Hypothalamus (tissue), 51 donors: ENCODE results near the gene B3GAT2.

Experiments
- DNase-seq, 51 donors: peaks; one replicate each; lab custom pipeline; 2025; lab: John Stamatoyannopoulos, UW

B3GAT2 gene

DNA sequence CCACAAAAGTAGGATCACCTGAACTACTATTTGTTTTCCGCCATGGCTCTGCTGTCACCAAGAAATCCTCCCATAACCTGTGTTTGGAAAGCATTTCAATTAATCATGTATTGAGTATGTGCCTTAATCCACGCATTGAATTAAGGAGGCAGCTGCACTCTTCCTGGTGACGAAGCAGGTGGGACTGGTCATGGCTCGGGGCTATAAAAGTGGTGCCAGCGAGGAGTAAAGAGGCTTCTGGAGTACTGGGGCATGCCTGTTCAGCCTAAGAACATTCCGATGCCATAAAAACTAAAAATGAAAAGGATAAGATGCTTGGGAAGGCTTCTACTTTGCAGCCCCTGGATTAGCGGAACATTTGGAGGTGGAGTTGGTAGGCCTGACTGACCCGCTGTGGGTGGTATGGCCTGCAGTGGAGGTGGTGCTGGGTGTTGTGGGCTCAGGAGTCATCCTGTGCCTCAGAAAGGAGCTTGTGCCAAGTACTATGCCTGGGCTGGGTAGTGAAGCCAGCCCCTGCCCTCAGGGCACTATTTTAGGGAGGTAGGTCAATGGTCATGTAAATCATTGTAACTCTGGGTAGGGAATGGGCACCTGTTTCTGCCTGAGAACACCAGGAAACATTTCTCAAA is 110.5 kb downstream of the B3GAT2 start:
- no peak for DNase-seq

DNA sequence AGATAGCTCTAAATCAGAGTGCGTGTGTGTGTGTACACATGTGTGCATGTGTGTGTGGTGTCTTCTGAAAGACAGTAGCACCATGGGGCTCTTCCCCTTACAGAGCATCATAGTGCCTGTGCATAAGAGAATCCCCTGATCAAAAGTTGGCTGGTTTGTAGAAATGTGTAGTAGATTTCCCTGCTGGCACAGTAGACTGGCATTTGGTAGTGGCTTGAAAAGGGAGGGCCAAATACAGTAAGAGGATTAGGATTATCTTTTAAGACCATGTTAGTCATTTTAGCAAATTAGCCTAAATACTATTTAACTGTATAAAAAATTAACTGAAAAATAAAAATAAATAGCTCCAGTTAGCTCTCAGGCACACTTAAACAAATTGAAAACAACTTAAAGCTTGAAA is 112.6 kb downstream of the B3GAT2 start:
- no peak for DNase-seq

DNA sequence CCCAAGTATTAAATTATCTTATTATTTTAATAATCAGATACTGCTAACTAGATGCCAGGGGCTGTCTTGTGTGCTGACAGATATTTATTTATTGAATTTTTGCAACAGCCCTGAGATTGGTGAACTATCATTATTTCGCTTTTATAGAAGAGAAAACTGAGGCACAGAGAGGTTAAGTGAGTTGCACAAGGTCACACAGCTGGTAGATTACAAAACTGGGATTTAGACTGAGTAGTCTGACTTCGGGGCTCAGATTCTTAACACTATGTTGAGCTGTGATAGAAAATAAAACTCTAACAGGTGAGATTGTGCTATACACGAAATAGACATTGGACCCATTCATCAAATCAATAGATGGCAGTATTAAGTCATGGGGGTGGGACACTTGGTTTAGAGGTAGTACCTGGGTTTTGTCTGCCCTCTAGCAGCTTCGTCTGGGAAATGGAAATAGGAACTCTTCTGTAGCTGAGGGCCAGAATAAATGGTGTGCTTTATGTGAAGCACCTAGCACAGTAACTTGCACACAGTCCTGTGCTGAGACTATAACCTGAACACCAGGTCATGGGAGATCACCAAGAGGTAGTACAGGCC is 113.4 kb downstream of the B3GAT2 start:
- no peak for DNase-seq

DNA sequence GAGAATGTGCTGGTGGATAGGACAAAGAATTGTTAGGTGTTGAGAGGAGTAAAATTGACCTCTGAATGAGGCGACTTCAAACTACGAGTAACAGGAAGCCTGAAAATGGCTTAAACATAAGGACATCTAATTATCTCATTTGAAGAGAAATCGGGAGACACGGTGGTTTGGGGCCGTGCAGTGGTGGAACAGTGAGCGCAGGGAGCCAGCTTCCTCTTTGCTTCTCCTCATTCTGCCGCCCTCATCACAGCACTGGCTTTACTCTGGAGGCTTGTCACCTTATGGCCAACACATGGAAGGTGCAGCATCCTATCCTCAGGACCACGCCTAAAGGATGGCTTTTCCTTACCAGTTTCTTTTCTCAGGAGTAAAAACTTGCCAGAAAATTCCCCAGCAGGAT is 114.3 kb downstream of the B3GAT2 start:
- no peak for DNase-seq

DNA sequence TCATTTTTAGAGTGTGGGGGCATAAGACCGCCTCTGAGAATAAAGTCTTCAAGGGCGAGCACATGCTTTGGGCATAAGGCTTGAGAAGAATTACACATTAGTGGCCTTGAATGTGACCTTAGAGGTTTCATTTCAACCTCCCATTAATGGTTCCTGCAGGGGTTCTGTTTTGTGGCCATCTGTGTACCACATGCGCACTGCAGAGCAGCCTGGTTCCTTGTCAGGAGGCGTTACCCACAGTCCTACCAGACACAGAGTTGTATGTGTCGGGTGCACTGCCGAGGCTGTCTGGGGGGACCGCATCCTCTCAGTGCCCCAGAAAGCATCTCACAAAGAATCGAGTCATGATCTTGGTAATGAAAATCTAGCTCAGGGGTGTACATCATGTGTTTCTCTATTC is 115.7 kb downstream of the B3GAT2 start:
- no peak for DNase-seq

DNA sequence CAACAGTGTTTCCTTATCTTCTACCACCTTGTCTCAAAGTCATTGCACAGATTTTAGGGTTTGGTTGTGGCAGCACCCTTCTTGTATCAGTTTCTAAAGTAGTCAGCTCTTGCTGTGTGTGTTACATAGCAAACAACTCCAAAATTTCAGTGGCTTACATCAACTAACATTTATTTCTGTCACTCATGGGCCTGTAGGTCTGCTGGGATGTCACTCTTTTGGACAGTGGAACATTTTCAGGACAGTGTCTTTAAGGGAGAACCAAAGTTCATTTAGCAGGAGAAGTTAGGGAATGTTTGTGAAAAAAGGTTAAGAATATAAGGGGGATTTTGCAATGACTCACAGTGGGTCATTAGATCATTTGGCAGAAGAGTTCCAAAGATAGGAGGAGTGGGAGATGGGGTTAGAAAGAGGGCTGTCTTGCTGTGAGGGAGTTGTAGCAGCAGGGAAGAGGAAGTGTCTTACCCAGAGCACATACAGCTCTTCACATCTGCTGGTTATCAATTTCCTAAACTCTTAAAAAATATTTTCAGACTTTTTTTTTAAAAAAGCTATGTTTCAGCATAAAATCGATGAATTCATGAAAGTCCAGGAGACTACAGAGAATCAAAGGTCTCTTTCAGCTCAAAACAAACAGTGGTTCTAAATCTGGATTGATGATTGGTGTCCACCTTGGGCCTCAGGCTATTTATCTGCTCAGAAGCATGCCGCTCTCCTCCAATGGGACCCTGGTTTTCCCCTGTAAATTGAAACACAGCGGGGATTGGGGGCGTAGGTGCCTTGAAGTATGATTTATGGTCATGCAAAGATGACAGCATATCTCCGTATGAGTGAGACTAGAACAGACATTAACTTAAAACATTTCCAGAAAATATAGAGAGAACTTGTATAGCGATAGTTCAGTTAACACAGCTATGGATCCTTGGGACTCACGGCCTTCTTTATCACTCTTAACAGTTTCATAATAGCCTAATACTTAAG is 117.3 kb downstream of the B3GAT2 start:
- no peak for DNase-seq

DNA sequence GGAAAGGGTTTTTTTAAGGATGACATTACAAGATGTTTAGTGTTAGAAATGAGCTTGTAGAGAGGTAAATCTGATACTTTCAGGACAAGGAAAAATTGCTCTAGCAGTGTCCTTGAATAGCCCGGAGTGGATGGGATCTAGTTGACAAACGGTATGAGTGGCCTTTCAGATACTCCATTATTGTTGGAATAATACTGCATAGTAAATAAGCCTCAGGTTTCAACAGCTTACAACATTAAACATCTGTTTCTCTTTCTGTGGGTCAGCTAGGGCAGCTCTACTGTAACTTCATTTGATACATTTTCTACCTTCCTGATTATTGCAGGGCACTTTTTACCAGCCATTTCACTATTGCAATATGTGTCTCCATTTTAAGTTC is 118.0 kb downstream of the B3GAT2 start:
- DNase-seq = no peak

DNA sequence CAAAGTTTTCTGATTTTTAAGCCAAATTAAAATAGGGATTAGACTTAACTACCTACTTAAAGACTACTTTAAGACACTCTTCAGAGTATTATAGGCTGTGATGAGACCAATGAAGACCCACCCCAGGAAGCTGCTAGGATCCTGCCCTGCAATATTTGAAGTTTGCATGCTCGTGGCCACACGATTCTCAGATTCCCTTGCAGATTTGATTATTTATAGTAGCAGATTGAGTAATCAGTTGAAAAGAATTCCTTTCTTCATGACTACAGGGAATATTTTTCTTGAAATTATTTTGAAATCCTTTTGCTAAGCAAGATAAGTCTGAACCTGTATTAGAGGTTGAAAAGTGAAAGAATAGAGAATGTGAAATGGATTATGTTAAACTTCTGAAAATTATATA is 122.3 kb downstream of the B3GAT2 start:
- DNase-seq = no peak

DNA sequence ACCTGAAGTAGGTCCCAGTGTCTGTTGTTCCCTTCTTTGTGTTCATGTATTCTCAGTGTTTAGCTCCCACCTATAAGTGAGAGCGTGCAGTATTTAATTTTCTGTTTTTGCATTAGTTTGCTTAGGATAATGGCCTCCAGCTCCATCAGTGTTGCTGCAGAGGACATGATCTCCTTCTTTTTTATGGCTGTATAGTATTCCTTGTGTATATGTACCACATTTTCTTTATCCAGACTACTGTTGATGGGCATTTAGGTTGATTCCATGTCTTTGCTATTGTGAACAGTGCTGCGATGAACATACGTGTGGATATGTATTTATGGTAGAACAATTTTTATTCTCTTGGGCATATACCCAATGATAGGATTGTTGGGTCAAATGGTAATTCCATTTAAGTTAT is 125.4 kb downstream of the B3GAT2 start:
- no peak for DNase-seq

DNA sequence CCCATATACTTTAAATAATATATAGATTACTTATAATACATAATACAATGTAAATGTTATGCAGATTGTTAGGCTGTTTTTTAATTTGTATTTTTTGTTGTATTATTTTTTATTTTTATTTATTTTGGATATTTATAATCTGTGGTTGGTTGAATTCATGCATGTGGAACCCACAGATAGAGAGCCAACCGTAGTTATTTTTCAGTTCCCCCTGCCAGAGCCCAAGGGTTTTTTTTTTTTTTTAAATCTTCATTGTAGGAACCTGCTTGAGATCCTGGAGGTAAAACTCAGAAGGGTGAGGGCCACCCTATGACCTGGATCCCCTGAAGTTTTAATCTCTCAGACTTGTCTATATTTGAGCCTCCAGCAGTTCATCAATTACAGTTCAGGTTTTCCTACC is 133.2 kb downstream of the B3GAT2 start:
- no peak for DNase-seq

DNA sequence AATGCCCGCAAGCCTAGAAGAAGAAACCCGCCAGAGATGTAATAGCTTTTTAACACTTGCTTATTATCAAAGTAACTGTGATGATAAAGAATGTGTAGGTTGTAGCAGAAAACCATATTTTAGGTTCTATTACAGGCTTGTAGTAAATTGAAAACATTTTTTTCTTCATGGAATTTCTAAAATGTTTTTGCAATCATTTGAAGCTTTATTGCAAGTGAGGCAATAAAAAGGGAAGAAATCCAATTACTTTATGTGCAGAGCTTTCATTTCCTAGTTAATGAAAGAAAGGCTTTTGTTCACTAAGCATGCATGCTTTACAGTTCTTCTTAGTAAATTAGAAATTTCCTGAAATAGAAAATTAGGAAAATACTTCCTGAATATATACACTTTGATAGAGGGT is 135.1 kb downstream of the B3GAT2 start:
- DNase-seq = no peak

DNA sequence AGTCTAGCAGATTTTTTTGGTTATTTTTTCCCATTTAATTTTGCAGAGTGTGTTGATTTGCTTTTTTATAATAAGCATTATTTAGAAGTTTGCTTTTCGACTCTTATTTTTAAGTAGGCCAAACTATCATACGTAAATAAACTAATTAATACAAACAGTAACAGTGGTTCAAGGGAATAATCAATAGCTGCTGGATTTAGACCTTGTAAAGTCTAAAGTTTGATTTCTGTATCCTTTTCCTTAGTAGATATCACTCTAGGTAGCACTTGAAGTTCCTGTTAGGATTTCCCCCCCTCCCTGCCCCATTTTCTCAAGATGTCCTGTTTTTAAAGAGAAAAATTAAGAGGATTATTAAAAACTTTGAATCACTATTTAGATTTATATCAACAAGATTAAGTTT is 136.1 kb downstream of the B3GAT2 start:
- DNase-seq = no peak

DNA sequence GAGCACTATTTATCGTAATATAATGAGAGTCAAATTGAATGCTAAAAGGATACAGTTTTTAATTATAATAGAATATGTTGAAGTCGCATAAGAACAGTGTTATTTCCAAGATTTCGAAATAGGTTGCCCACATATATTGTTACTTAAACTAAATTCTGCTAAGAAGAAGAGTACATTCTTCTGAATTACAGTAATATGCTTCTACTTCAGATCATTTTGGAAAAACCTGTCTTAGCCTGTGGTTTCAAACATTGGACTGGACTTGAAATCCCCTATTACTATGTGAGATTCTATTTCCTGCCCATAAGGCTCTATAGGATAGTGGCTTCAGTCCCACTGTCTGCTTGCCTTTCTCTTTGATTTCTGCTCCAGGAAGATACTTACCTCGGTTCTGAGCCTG is 137.2 kb downstream of the B3GAT2 start:
- no peak for DNase-seq

DNA sequence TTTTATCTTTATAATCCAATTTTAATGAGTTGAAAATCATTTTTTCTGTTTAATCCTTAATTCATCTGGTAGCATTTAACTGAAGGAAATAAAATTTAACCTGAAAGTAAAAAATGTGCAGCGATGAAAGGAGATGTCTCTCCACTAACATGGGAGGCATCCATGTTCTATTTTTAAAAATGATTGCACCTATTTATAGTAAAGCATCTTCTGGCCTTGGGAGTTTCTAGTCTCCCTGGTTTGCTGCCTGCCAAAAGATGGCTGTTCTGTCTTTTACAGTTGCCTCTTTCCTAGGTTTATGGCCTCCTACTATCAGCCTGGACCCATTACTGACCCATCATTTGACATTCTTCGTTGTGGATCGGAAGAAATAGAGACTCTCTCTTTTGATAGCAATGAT is 143.0 kb downstream of the B3GAT2 start:
- no peak for DNase-seq

DNA sequence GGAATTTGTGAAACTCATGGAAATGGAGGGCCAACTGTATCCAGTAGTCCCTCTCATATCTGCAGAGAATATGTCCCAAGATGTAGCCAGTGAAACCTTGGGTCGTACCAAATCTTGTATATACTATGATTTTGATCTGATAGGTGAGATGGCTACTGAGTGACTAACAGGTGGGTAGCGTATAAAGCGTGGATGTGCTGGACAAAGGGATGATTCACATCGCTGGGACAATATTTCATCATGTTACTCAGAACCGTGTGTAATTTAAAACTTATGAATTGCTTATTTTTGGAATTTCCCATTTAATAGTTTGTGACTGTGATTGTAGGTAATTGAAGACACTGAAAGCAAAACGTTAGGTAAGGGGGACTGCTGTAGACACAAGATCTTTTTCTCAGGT is 145.1 kb downstream of the B3GAT2 start:
- no peak for DNase-seq
